A204.1 (cell line): Measurements from ENCODE around the gene HNRNPA2B1.

Source experiments
- FAIRE-seq: peaks from 2 replicates; lab custom pipeline; 2012; peaks lifted over from hg19 to GRCh38; lab: Jason Lieb, UNC

HNRNPA2B1 gene

DNA sequence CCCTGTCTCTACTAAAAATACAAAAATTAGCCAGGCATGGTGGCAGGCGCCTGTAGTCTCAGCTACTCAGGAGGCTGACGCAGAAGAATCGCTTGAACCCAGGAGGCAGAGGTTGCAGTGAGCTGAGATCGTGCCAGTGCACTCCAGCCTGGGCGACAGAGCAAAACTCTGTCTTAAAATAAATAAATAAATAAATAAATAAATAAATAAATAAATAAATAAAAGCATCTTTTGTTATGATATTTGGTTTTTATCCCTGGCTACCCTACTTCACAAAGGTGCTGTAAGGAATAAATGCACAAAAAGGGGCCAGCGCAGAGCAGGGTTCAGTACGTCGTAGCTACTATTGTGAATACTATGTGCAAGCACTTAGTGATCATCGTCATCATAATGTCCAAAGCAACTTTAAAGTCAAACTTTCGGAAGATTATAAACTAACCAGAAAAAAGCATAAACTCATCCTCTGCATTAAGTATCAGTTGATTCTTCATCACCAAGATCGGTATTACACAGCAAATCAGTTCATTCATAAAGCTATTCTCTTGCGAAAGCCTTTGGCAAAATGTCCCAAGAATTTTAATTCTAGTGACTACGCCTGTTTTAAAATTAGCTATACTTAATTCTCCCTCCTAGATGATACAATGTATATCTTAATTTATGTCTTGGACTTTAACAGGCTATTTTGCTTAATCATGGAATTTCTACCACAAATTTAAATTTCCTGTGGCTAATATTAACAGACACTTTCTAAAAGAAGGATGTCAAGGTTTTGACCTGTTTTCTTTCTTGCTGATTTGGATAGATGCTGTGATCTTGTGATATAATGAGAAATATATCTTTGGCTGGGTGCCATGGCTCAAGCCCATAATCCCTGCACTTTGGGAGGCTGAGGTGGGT, 56.1 kb downstream of the HNRNPA2B1 start:
- FAIRE-seq, result no peak

DNA sequence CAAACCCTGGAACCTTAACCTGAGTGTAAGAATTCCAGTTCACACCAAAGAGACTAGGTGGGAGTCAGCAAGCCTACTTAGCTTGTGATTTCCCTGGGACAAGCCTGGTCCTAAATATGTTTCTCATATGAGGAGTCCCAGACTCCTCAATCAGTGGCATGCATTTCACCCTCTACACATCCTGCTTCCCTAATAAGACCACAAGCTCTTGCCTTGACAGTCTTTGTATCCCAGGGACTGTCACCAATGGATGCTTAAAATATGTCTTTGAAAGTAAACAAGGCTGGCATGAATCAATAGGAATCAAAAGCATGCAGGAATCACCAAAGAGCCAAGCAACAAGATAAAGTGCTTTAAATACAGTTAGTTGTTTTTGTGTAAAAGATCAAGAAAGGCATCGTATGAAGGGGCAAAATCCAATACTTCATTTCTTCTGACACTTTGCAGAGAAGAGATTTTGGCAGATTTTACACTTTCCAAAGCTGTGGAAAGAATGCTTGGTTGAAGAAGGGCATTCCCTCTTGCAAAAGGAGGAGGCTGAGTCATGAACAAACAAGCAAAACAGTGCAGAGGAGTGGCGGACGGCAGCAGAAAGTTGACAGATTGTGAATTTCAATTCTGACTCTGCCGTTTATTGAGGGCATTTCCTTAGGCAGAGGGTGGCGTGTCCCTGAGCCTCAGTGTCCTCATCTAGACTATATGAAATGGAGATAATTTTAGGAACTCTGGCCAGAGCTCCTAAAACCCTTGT, 57.1 kb downstream of the HNRNPA2B1 start:
- no peak for FAIRE-seq

DNA sequence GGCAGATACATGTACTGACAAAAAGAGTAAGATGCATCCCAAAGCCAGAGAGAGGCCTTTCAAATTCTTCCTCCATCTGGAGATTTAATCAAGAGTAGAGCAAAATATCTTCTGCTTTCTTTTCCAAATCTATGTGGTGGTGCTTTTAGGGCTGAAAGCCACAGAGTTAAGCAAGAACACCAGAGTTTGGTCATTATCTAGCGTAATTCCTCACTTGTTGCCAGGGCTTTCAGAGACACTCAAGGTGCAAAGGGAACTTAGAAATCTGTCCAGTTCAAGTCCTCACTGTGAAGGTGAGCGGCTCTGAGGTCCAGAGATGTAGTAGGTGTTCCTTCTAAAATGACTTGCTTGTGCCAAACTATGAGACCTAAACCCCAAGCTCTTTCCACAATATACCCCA, 59.5 kb downstream of the HNRNPA2B1 start:
- no peak for FAIRE-seq

DNA sequence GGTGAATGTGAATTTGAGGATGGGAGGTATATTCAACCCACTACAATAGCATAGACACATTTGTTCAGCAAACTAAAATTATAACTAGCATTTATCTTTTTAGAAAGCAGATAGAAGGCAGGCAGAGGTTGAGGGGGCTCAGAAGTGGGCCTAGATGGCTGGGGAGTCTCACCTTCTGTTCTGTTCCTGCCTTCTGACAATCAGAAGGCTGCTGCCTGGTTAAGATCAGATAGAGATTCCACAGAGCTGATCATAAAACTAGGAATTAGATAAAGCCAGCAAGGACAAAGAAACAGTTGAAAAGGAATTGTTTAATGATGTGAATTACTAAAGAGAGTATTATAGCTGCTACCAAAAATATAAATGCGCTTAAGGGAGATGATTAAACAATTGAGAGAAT, 60.2 kb downstream of the HNRNPA2B1 start:
- FAIRE-seq, result no peak
